Kidney (tissue), 14 donors: ENCODE results near the gene CSF2RB. TPM values are rescaled to one million over a fixed set of nuclear protein-coding genes. Genes with fewer than 3 reads are reported as not detected.

Experiments used
- DNase-seq, 5 donors: peaks; one replicate each; pipeline ENCODE4 v3.0.0-alpha.2; 2013 to 2020
- FAIRE-seq: peaks from 2 replicates; lab custom pipeline; 2012; peaks lifted over from hg19 to GRCh38; lab: Jason Lieb, UNC
- H3K27ac ChIP-seq, 2 donors: one replicate each; pipeline ENCODE4 v1.7.0; 2013; ENCODE audit warnings: low read depth in 2 of 2, low read length in 2 of 2, inconsistent platforms in 1 of 2
- H3K27me3 ChIP-seq: one replicate; pipeline ENCODE4 v1.7.1; 2013; ENCODE audit warnings: low read length, inconsistent platforms; ENCODE audit not compliant: control insufficient read depth, insufficient read depth
- H3K36me3 ChIP-seq, 3 donors: one replicate each; pipeline versions ENCODE4 v1.7.0 to v1.7.1; 2013; ENCODE audit warnings: low read length in 3 of 3, control low read depth in 1 of 3, inconsistent platforms in 1 of 3; ENCODE audit not compliant: insufficient read depth in 3 of 3, control insufficient read depth in 2 of 3
- H3K4me1 ChIP-seq, 3 donors: one replicate each; pipeline versions ENCODE4 v1.7.0 to v1.7.1; 2013; ENCODE audit warnings: low read length in 3 of 3, inconsistent platforms in 1 of 3, low read depth in 1 of 3; ENCODE audit not compliant: control insufficient read depth in 2 of 3, insufficient read depth in 2 of 3
- H3K4me3 ChIP-seq, 3 donors: one replicate each; pipeline versions ENCODE4 v1.7.0 to v1.8.1; 2013; ENCODE audit warnings: low read length in 3 of 3, control low read depth in 1 of 3, inconsistent platforms in 1 of 3
- H3K9ac ChIP-seq, 3 donors: one replicate each; pipeline versions ENCODE4 v1.7.0 to v1.7.1; 2013; ENCODE audit warnings: low read length in 3 of 3, control low read depth in 1 of 3, inconsistent platforms in 1 of 3
- H3K9me3 ChIP-seq, 3 donors: one replicate each; pipeline versions ENCODE4 v1.7.0 to v1.7.1; 2013; ENCODE audit warnings: low read length in 3 of 3, control low read depth in 1 of 3, inconsistent platforms in 1 of 3; ENCODE audit not compliant: control insufficient read depth in 2 of 3, insufficient read depth in 1 of 3
- CTCF ChIP-seq: IDR thresholded peaks from 3 replicates; pipeline ENCODE4 v1.5.1; 2012; ENCODE audit warnings: mild to moderate bottlenecking, moderate library complexity, borderline replicate concordance; ENCODE audit not compliant: insufficient read depth; ENCODE audit errors: extremely low read depth
- intact Hi-C: fragments of 100-400 bp; cut with DNase I; formaldehyde crosslinking; loops from one replicate; pipeline ENCODE4 v1.11.1; 2022
- polyA plus RNA-seq: library from polyadenylated mRNA; stranded (reverse); fragments of 350-450 nt; fragmentation: Illumina TruSeq; extraction: RNeasy Lipid Tissue Mini Kit (QIAGEN cat#74804); gene quantifications from one replicate; pipeline ENCODE4 v1.2.3, GENCODE V29; 2014; ENCODE audit warnings: low read depth, low replicate concordance; ENCODE audit not compliant: insufficient read depth
- total RNA-seq: library from RNA; stranded (reverse); fragmentation: NEBNext Ultra II Directional; extraction: Animal tissue kit (Norgen Biotek cat#: 25700); gene quantifications from one replicate; pipeline ENCODE4 v1.2.1, GENCODE V29; 2021
- donor health status: control.
- donor health status: control.
- donor health status: control.
- donor health status: control.
- donor health status: control.
- donor health status: DM: yes; HTN: yes; CAD: no.
- donor health status: Normal renal cell carcinoma (clear cell type).

CSF2RB gene
- total and polyA plus RNA-seq, 2 donors from 2014 or later = 1.0 to 11.4 TPM

- Histone ChIP-seq H3K4me3 (no peak overlapping the region), H3K27me3 (no peaks in the 10 kb centered on the region), H3K9ac (no peak overlapping the region), H3K27ac (no peak overlapping the region), H3K4me1 (no peaks in the 10 kb centered on the region), H3K9me3 (no peaks in the 10 kb centered on the region), H3K36me3 (no peaks in the 10 kb centered on the region)
- peak in 1 of 5 donors; percentile 5 for DNase-seq
- TF ChIP-seq CTCF = no peak
- intact Hi-C loops = no loop called here
- no peak for FAIRE-seq
Observed at GRCh38 chr22:36926721-36927435, 13.4 kb downstream of the CSF2RB start.

GRCh38 chr22:36927671-36928070 is 14.2 kb downstream of the CSF2RB start:
- H3K27me3 ChIP-seq = no peaks in the 10 kb centered on the region
- TF ChIP-seq CTCF = no peak
- H3K4me3 ChIP-seq = no peak overlapping the region
- H3K27ac ChIP-seq = no peak overlapping the region
- H3K9ac ChIP-seq = no peak overlapping the region
- no peaks in the 10 kb centered on the region for H3K36me3 ChIP-seq
- no peak for FAIRE-seq
- H3K4me1 ChIP-seq = no peaks in the 10 kb centered on the region
- no peaks in the 10 kb centered on the region for H3K9me3 ChIP-seq
- peak in 1 of 5 donors; percentile 4 for DNase-seq
- intact Hi-C loops = no loop called here

- Histone ChIP-seq H3K27me3 (no peaks in the 10 kb centered on the region), H3K27ac (no peak overlapping the region), H3K4me3 (no peak overlapping the region), H3K9ac (no peak overlapping the region), H3K36me3 (no peaks in the 10 kb centered on the region), H3K4me1 (no peaks in the 10 kb centered on the region), H3K9me3 (no peaks in the 10 kb centered on the region)
- no peak for TF ChIP-seq CTCF
- DNase-seq (peak in 4 of 5 donors; percentile 22 to 48 (median 34)), FAIRE-seq (no peak)
- intact Hi-C loops = no loop called here
Observed at GRCh38 chr22:36928196-36928595, 14.8 kb downstream of the CSF2RB start.
